MCF 10A (cell line): ENCODE data around the gene LHFPL3. TPM values are rescaled to one million over a fixed set of nuclear protein-coding genes. Genes with fewer than 3 reads are reported as not detected.
A peak's percentile ranks its signal among the peaks of the same experiment; 100 is the strongest.

ENCODE experiments used
- BruUV-seq: library from RNA; stranded (reverse); fragments of 400-500 nt; replicated peaks from 2 replicates; lab custom pipeline; 2021; lab: Mats Ljungman, UMichigan
- CTCF ChIA-PET: fragments of 300-600 bp; sonication (Branson Sonifier 250); formaldehyde crosslinking; extraction: SDS; loops from one replicate; lab custom pipeline; 2021; ENCODE audit warnings: antibody characterized with exemption, inconsistent platforms; lab: Yijun Ruan, JAX
- POLR2A ChIA-PET: fragments of 300-600, 350-650 bp; sonication (Branson Sonifier 250); formaldehyde crosslinking; extraction: SDS; loops from one replicate; lab custom pipeline; 2020; ENCODE audit warnings: antibody characterized with exemption, inconsistent platforms; lab: Yijun Ruan, JAX
- DNase-seq: peaks from one replicate; pipeline ENCODE4 v3.0.0-alpha.2; 2018; ENCODE audit not compliant: unreplicated experiment
- H3K27ac Mint-ChIP-seq: one replicate; pipeline ENCODE4 v1.8.0; 2022; ENCODE audit warnings: mild to moderate bottlenecking, low read depth, mixed read lengths; ENCODE audit not compliant: unreplicated experiment
- H3K27me3 Mint-ChIP-seq: one replicate; pipeline ENCODE4 v1.8.0; 2022; ENCODE audit warnings: mixed read lengths; ENCODE audit not compliant: insufficient read depth, unreplicated experiment
- H3K36me3 Mint-ChIP-seq: one replicate; pipeline ENCODE4 v1.8.0; 2022; ENCODE audit warnings: mild to moderate bottlenecking, moderate library complexity, mixed read lengths; ENCODE audit not compliant: insufficient read depth, unreplicated experiment
- H3K4me1 Mint-ChIP-seq: one replicate; pipeline ENCODE4 v1.8.0; 2022; ENCODE audit warnings: mixed read lengths; ENCODE audit not compliant: insufficient read depth, unreplicated experiment
- H3K4me3 Mint-ChIP-seq: one replicate; pipeline ENCODE4 v1.8.0; 2022; ENCODE audit warnings: mild to moderate bottlenecking, moderate library complexity, mixed read lengths; ENCODE audit not compliant: unreplicated experiment
- H3K9me3 Mint-ChIP-seq: one replicate; pipeline ENCODE4 v1.8.0; 2022; ENCODE audit warnings: mixed read lengths; ENCODE audit not compliant: unreplicated experiment
- intact Hi-C: fragments of 100-400 bp; cut with micrococcal nuclease; formaldehyde crosslinking; loops from 2 replicates; pipeline ENCODE4 v1.14.1; 2022
- total RNA-seq: library from RNA; stranded (reverse); gene quantifications from 2 replicates; pipeline ENCODE4 v1.2.3, GENCODE V29; 2022
- TF ChIP-seq, protein P1 (sequence below): fragments of 200-600 bp; IDR thresholded peaks from one replicate; pipeline ENCODE4 v1.8.0; 2022; ENCODE audit warnings: antibody characterized with exemption, mild to moderate bottlenecking; ENCODE audit not compliant: unreplicated experiment

The LHFPL3 gene
- total RNA-seq, 1 experiment from 2014 or later: not detected

DNA sequence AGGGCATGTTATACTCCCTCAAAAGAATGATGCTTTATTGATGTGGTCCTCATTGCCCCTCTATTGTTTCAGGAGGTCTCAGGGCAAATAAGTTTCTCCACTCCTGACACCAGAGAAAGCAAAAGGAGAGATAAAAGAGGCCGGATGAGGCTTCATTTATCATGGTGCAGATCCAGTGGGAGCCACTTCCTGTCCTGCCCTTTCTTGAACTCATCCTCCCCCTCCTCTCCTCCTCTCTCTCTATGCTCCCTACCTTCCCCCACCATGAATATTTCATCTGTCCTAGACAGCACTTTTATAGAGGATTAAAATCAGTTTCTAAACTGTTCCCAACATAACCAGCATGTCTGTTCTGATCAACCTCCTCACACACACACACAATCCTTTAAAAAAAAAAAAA lies 513.4 kb downstream of the LHFPL3 start:
- TF ChIP-seq, protein P1, sequence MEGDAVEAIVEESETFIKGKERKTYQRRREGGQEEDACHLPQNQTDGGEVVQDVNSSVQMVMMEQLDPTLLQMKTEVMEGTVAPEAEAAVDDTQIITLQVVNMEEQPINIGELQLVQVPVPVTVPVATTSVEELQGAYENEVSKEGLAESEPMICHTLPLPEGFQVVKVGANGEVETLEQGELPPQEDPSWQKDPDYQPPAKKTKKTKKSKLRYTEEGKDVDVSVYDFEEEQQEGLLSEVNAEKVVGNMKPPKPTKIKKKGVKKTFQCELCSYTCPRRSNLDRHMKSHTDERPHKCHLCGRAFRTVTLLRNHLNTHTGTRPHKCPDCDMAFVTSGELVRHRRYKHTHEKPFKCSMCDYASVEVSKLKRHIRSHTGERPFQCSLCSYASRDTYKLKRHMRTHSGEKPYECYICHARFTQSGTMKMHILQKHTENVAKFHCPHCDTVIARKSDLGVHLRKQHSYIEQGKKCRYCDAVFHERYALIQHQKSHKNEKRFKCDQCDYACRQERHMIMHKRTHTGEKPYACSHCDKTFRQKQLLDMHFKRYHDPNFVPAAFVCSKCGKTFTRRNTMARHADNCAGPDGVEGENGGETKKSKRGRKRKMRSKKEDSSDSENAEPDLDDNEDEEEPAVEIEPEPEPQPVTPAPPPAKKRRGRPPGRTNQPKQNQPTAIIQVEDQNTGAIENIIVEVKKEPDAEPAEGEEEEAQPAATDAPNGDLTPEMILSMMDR: no peak
- Mint-ChIP-seq H3K36me3 (no peaks in the 10 kb centered on the region), H3K27ac (no peak overlapping the region), H3K9me3 (no peaks in the 10 kb centered on the region), H3K4me1 (peaks cover 6% of the 10 kb centered on the region), H3K27me3 (peaks cover 58% of the 10 kb centered on the region), H3K4me3 (no peak overlapping the region)
- DNase-seq: no peak
- ChIA-PET POLR2A (no interaction called here), CTCF (interaction anchor here (0.6 to 2.2 kb wide), 4 partner anchors 13 to 575 kb away, joined by 3 to 6 read pairs (median 4); no protein-coding TSS in a partner anchor)
- intact Hi-C loops: no loop called here
- BruUV-seq: no TSS peak

DNA sequence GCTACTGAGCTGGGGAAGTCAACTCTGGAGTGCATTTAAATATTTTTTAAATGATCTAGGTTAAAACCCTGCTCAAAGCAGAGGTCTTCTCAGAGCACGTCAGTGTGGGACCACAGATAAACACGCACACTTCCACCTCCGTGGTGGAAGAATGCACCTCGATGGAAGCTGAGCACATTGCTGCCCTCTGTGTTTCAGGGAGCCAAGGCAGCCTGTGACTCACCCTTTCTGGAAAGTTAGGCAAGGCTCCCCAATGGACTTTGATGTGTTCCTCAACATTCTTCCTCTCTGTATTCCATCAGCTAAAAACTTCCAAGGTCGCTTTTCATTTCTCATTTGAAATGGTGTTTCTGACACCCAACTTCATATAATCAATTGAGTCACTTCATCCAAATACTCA lies 514.8 kb downstream of the LHFPL3 start:
- TF ChIP-seq, protein P1: no peak
- Mint-ChIP-seq H3K4me1 (peaks cover 6% of the 10 kb centered on the region), H3K4me3 (no peak overlapping the region), H3K27me3 (peaks cover 59% of the 10 kb centered on the region), H3K9me3 (no peaks in the 10 kb centered on the region), H3K36me3 (no peaks in the 10 kb centered on the region), H3K27ac (no peak overlapping the region)
- DNase-seq: peak; percentile 35
- intact Hi-C loops: no loop called here
- POLR2A ChIA-PET: no interaction called here
- no TSS peak for BruUV-seq
- CTCF ChIA-PET: interaction anchor here (0.6 to 2.2 kb wide), 3 partner anchors 97 to 612 kb away, joined by 3 to 6 read pairs (median 4); no protein-coding TSS in a partner anchor

DNA sequence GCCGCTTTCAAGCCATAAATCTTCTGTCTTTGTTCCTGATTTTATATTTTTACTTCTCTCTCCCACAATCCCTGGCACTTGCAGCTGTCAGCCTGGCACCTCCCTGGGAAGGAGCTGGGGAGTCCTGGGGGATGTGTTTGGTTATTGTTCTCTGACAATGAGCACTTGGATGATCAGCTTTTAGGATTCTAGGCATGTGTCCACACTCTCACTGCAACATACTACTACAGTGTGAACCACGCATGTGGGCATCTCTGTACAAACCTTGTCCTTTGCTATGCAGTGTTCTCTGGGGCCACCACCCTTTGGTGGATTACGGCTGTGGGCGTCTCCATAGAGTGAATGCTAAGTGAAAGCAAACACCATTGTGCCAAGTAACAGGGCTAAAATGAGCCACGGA lies 517.2 kb downstream of the LHFPL3 start:
- intact Hi-C loops: no loop called here
- Mint-ChIP-seq H3K4me3 (no peak overlapping the region), H3K4me1 (peaks cover 6% of the 10 kb centered on the region), H3K27me3 (peaks cover 58% of the 10 kb centered on the region), H3K9me3 (no peaks in the 10 kb centered on the region), H3K27ac (no peak overlapping the region), H3K36me3 (no peaks in the 10 kb centered on the region)
- TF ChIP-seq, protein P1: no peak
- DNase-seq: no peak
- ChIA-PET CTCF (interaction anchor here (0.5 to 5.5 kb wide), 8 partner anchors 14 to 615 kb away, joined by 3 to 98 read pairs (median 4); no protein-coding TSS in a partner anchor), POLR2A (no interaction called here)
- BruUV-seq: no TSS peak

DNA sequence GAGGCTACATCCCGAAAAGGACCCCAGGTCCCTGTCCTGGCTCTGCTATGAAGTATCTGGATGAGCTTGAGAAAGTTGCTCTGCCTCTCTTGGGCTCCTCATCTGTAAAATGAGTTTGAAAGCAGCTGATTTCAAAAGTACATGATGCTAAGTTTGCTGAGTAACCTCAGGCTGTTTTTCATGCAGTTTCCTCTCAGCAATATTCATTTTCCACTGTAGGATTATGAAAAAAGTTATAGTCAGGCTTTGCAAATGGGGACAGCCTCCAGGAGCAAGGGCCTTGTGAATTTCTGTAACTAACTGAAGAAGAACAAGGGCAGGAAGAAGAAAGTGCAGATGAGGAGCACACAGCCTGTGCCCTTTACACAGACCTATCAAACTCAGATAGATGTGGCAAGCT lies 518.3 kb downstream of the LHFPL3 start:
- H3K4me3 Mint-ChIP-seq: no peak overlapping the region
- no peaks in the 10 kb centered on the region for H3K9me3 Mint-ChIP-seq
- ChIA-PET POLR2A (interaction anchor here (0.6 kb wide), 1 partner anchor 15 kb away, joined by 3 read pairs; no protein-coding TSS in a partner anchor), CTCF (interaction anchor here (0.5 to 5.5 kb wide), 17 partner anchors 9 to 1421 kb away, joined by 3 to 98 read pairs (median 14); no protein-coding TSS in a partner anchor)
- DNase-seq: no peak
- H3K27me3 Mint-ChIP-seq: peaks cover 51% of the 10 kb centered on the region
- intact Hi-C loops: no loop called here
- peaks cover under 1% of the 10 kb centered on the region for H3K4me1 Mint-ChIP-seq
- BruUV-seq: no TSS peak
- no peaks in the 10 kb centered on the region for H3K36me3 Mint-ChIP-seq
- TF ChIP-seq, protein P1: no peak
- no peak overlapping the region for H3K27ac Mint-ChIP-seq
